ENCODE measurements around the gene LSM8. TPM values are rescaled to one million over a fixed set of nuclear protein-coding genes. Genes with fewer than 3 reads are reported as not detected.
"Not testable (repeated sequence)": the region's sequence is repeated elsewhere in the genome, so short reads cannot be mapped to it uniquely, and the experiment has no call there.

LSM8 gene
- total RNA-seq, 1 donor from 2014 or later, result 49.4 TPM

DNA sequence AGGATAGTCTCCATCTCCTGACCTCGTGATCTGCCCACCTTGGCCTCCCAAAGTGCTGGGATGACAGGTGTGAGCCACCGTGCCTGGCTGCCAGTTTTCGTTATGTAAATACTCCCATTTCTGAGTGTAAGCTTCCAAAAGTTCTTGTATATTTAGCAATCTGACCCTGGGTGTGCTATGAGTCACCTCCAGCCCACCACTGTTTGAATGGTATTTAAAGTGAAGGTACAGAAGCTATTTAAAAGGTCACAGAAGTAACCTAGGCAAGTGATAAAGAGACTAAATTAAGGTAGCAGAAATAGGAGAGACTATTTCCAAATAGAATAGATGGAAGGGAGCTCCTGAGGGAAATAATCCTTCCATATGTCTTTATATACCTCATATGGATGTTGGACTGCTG is 36.6 kb downstream of the LSM8 start:
- no peaks in the 10 kb centered on the region for H3K9me3 Mint-ChIP-seq
- no peak for DNase-seq
- peaks cover 17% of the 10 kb centered on the region for H3K27me3 Mint-ChIP-seq
- H3K4me3 Mint-ChIP-seq, result no peak overlapping the region
- no peak overlapping the region for H3K27ac Mint-ChIP-seq
- H3K36me3 Mint-ChIP-seq (ENCODE audit: low read depth), result no peaks in the 10 kb centered on the region
- no peaks in the 10 kb centered on the region for H3K4me1 Mint-ChIP-seq
- intact Hi-C loops (cut with micrococcal nuclease), result no loop called here

GRCh38 chr7:118222591-118222990 is 38.6 kb downstream of the LSM8 start:
- DNase-seq, result no peak
- no peaks in the 10 kb centered on the region for H3K36me3 Mint-ChIP-seq (ENCODE audit: low read depth)
- no peak overlapping the region for H3K4me3 Mint-ChIP-seq
- intact Hi-C loops (cut with micrococcal nuclease), result no loop called here
- no peaks in the 10 kb centered on the region for H3K4me1 Mint-ChIP-seq
- peaks cover 14% of the 10 kb centered on the region for H3K27me3 Mint-ChIP-seq
- no peak overlapping the region for H3K27ac Mint-ChIP-seq
- no peaks in the 10 kb centered on the region for H3K9me3 Mint-ChIP-seq

- no peak within 1 kb of the TSS for H3K27ac Mint-ChIP-seq
Measured at GRCh38 chr7:118224521-118224920, 40.6 kb downstream of the LSM8 start, which contains the start of gene ANKRD7. ANKRD7 (plus strand) TSS chr7:118224704; CDS start chr7:118224831, 127 bp downstream.

GRCh38 chr7:118232837-118233236 is 48.9 kb downstream of the LSM8 start:
- Mint-ChIP-seq H3K4me3 (no peak overlapping the region), H3K27me3 (peaks cover 13% of the 10 kb centered on the region), H3K27ac (no peak overlapping the region), H3K9me3 (no peaks in the 10 kb centered on the region), H3K36me3 (ENCODE audit: low read depth) (no peaks in the 10 kb centered on the region), H3K4me1 (no peaks in the 10 kb centered on the region)
- intact Hi-C loops (cut with micrococcal nuclease), result no loop called here
- DNase-seq, result no peak

More at GRCh38 chr7:118224521-118224920, 40.6 kb downstream of the LSM8 start, which contains the start of gene ANKRD7:
- Mint-ChIP-seq H3K4me3 (no peak within 1 kb of the TSS), H3K27me3 (peaks cover 8% of the 10 kb centered on the region), H3K9me3 (no peaks in the 10 kb centered on the region), H3K36me3 (ENCODE audit: low read depth) (no peaks in the 10 kb centered on the region), H3K4me1 (no peaks in the 10 kb centered on the region)
- intact Hi-C loops (cut with micrococcal nuclease), result no loop called here
- DNase-seq, result no peak

- intact Hi-C loops (cut with micrococcal nuclease), result no loop called here
- no peaks in the 10 kb centered on the region for H3K36me3 Mint-ChIP-seq (ENCODE audit: low read depth)
- H3K4me1 Mint-ChIP-seq, result no peaks in the 10 kb centered on the region
- H3K9me3 Mint-ChIP-seq, result no peaks in the 10 kb centered on the region
- no peak overlapping the region for H3K27ac Mint-ChIP-seq
- no peak overlapping the region for H3K4me3 Mint-ChIP-seq
- peaks cover 10% of the 10 kb centered on the region for H3K27me3 Mint-ChIP-seq
- DNase-seq, result no peak
Measured at GRCh38 chr7:118233799-118234198, 49.8 kb downstream of the LSM8 start.

GRCh38 chr7:118239014-118239413 is 55.0 kb downstream of the LSM8 start:
- no peaks in the 10 kb centered on the region for H3K4me1 Mint-ChIP-seq
- no peak for DNase-seq
- no peaks in the 10 kb centered on the region for H3K36me3 Mint-ChIP-seq (ENCODE audit: low read depth)
- peaks cover 4% of the 10 kb centered on the region for H3K27me3 Mint-ChIP-seq
- H3K4me3 Mint-ChIP-seq, result no peak overlapping the region
- intact Hi-C loops (cut with micrococcal nuclease), result no loop called here
- no peak overlapping the region for H3K27ac Mint-ChIP-seq
- no peaks in the 10 kb centered on the region for H3K9me3 Mint-ChIP-seq

DNA sequence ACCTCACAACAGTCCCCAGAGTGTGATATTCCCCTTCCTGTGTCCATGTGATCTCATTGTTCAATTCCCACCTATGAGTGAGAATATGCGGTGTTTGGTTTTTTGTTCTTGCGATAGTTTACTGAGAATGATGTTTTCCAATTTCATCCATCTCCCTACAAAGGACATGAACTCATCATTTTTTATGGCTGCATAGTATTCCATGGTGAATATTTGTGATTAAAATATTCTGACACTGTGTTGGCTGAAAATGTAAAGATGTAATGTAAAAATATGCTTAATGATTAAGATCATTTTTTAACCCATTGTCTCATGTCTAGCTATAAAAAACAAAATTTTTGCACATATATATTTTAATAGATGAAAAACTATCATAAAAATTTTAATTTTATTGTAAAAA is 56.4 kb downstream of the LSM8 start:
- H3K27me3 Mint-ChIP-seq; intact Hi-C loops (cut with micrococcal nuclease); H3K9me3 Mint-ChIP-seq; H3K4me1 Mint-ChIP-seq; DNase-seq; H3K27ac Mint-ChIP-seq; H3K36me3 Mint-ChIP-seq (ENCODE audit: low read depth); H3K4me3 Mint-ChIP-seq: not testable (repeated sequence)

Other genes starting within 250 kb of the LSM8 start
- gene ANKRD7, start 40.5 kb downstream of the LSM8 start, total RNA-seq, result not detected in 2 replicates